K562 (cell line): ENCODE data around the gene NUAK1. TPM values are rescaled to one million over a fixed set of nuclear protein-coding genes. Genes with fewer than 3 reads are reported as not detected.

ENCODE experiments used
- ATAC-seq: fragments of 200-7000 bp; cut with Tn5 transposase; 3 replicates; pipeline ENCODE4 v1.9.1; 2020; ENCODE audit warnings: moderate library complexity
- BruUV-seq: library from RNA; stranded (reverse); fragments of 400-500 nt; replicated peaks from 2 replicates; lab custom pipeline; 2021; lab: Mats Ljungman, UMichigan
- CTCF ChIA-PET: fragments of 300-600 bp; formaldehyde crosslinking; extraction: SDS; loops from one replicate; lab custom pipeline; 2021; ENCODE audit warnings: low intra/inter-chr PET ratio; lab: Yijun Ruan, JAX
- POLR2A ChIA-PET: fragments of 300-600, 350-650 bp; sonication (Branson Sonifier 250); formaldehyde crosslinking; extraction: SDS; loops from one replicate; lab custom pipeline; 2021; ENCODE audit warnings: antibody characterized with exemption, inconsistent platforms; lab: Yijun Ruan, JAX
- DNase-seq, 4 experiments: peaks; one replicate each; pipeline versions ENCODE4 v3.0.0 to v3.0.0-alpha.2; 2011 to 2018; ENCODE audit warnings: low spot score in 3 of 4, mixed read lengths in 3 of 4; ENCODE audit errors: extremely low read depth in 1 of 4
- FAIRE-seq: peaks from 2 replicates; lab custom pipeline; 2011; peaks lifted over from hg19 to GRCh38; lab: Jason Lieb, UNC
- H2AFZ ChIP-seq: 2 replicates; pipeline ENCODE4 v1.6.0; 2011; ENCODE audit warnings: low read depth, low read length, control low read depth, inconsistent platforms
- H3K27ac ChIP-seq: fragments of 200-600 bp; 3 replicates; pipeline ENCODE4 v1.8.0; 2011; ENCODE audit warnings: low read depth, mild to moderate bottlenecking, control low read depth, inconsistent platforms, low read length, moderate library complexity, mixed read lengths; ENCODE audit errors: extremely low read depth
- H3K27me3 ChIP-seq, 2 experiments: fragments of 300-600 bp in 1 of 2; 2 replicates in 1 of 2; 3 replicates in 1 of 2; pipeline versions ENCODE4 v1.6.0 to v1.8.0; 2011; ENCODE audit warnings: inconsistent platforms in 2 of 2, low read length in 2 of 2, mild to moderate bottlenecking in 1 of 2, mixed read lengths in 1 of 2, moderate library complexity in 1 of 2; ENCODE audit not compliant: control insufficient read depth in 2 of 2, insufficient read depth in 2 of 2
- H3K36me3 ChIP-seq: fragments of 300-600 bp; 3 replicates; pipeline ENCODE4 v1.8.0; 2011; ENCODE audit warnings: mild to moderate bottlenecking, low read length, inconsistent platforms; ENCODE audit not compliant: control insufficient read depth, insufficient read depth
- H3K4me1 ChIP-seq, 2 experiments: fragments of 200-600 bp in 1 of 2; replicated peaks in 1 of 2; 2 replicates in 1 of 2; 3 replicates in 1 of 2; pipeline versions ENCODE4 v1.5.1 to v1.8.0; 2011; ENCODE audit warnings: inconsistent platforms in 2 of 2, low read length in 2 of 2, mild to moderate bottlenecking in 1 of 2, mixed read lengths in 1 of 2, moderate library complexity in 1 of 2; ENCODE audit not compliant: control insufficient read depth in 2 of 2, insufficient read depth in 2 of 2
- H3K4me2 ChIP-seq: 2 replicates; pipeline ENCODE4 v1.6.1; 2011; ENCODE audit warnings: low read length, control low read depth, inconsistent platforms, mixed read lengths; ENCODE audit not compliant: insufficient read depth
- H3K4me3 ChIP-seq: fragments of 200-600 bp; sonication (generic), shearing (Covaris generic); 2 replicates; pipeline ENCODE4 v1.5.1; 2016; ENCODE audit warnings: control low read depth, inconsistent platforms
- H3K79me2 ChIP-seq: fragments of 200-600 bp; 3 replicates; pipeline ENCODE4 v1.8.0; 2011; ENCODE audit warnings: low read length, inconsistent platforms; ENCODE audit not compliant: control insufficient read depth, insufficient read depth
- H3K9ac ChIP-seq, 2 experiments: 2 replicates each; pipeline versions ENCODE4 v1.6.0 to v1.6.1; 2011; ENCODE audit warnings: low read depth in 2 of 2, low read length in 2 of 2, control low read depth in 1 of 2, inconsistent platforms in 1 of 2, mild to moderate bottlenecking in 1 of 2, mixed read lengths in 1 of 2; ENCODE audit not compliant: insufficient read depth in 1 of 2
- H3K9me1 ChIP-seq: one replicate; pipeline ENCODE4 v1.6.0; 2011; ENCODE audit warnings: inconsistent platforms, mild to moderate bottlenecking, low read length, moderate library complexity; ENCODE audit not compliant: control insufficient read depth, insufficient read depth
- H3K9me3 ChIP-seq: replicated peaks from 2 replicates; pipeline ENCODE4 v1.5.1; 2011; ENCODE audit warnings: low read depth, low read length, inconsistent platforms; ENCODE audit not compliant: control insufficient read depth, insufficient read depth
- H4K20me1 ChIP-seq: replicated peaks from 2 replicates; pipeline ENCODE4 v1.6.1; 2011; ENCODE audit warnings: low read length, inconsistent platforms, mixed read lengths; ENCODE audit not compliant: control insufficient read depth, insufficient read depth
- IRF2 ChIP-seq: sonication (generic); formaldehyde crosslinking; IDR thresholded peaks from 2 replicates; pipeline ENCODE4 v1.8.1; 2022; ENCODE audit warnings: mild to moderate bottlenecking, missing genetic modification reagents
- NFRKB ChIP-seq: fragments of 450-650 bp; IDR thresholded peaks from 2 replicates; pipeline ENCODE4 v1.6.1; 2016; ENCODE audit warnings: low read depth
- RAD21 ChIP-seq, 2 experiments: fragments of 250-450 bp in 1 of 2; fragments of 450-650 bp in 1 of 2; sonication (Bioruptor Pico) in 1 of 2; formaldehyde crosslinking in 1 of 2; IDR thresholded peaks in 1 of 2; conservative IDR thresholded peaks in 1 of 2; 2 replicates each; pipeline versions ENCODE4 v1.4.0 to v1.8.0; 2020 to 2022; ENCODE audit warnings: mild to moderate bottlenecking in 2 of 2, moderate library complexity in 1 of 2
- WGBS: fragments of 100-300 bp; shearing (Covaris generic); methylation state at CpG from one replicate; pipeline ENCODE4 v1.1.6; 2016; ENCODE audit warnings: low coverage, mixed read lengths; ENCODE audit not compliant: insufficient coverage; ENCODE audit errors: missing lambda C conversion rate; 5-methylcytosine and 5-hydroxymethylcytosine counted together
- in situ Hi-C: fragments of 300-500 bp; cut with MboI; formaldehyde crosslinking; loops from 4 replicates; pipeline ENCODE4 v1.15.0; 2018; ENCODE audit warnings: inconsistent platforms, mixed read lengths
- intact Hi-C: fragments of 100-400 bp; cut with micrococcal nuclease; formaldehyde crosslinking; loops from 2 replicates; pipeline ENCODE4 v1.14.2; 2022
- polyA plus RNA-seq, 8 experiments: library from polyadenylated mRNA; depleted of rRNA in 4 of 8; stranded (reverse) in 5 of 8; unstranded in 3 of 8; fragments of >200 nt; fragmentation: Nextera tagmentation in 2 of 8; fragmentation: Illumina TruSeq in 1 of 8; extraction: Ambion mirVana in 2 of 8; extraction: Trizol in 1 of 8; gene quantifications; 2 replicates each; pipeline versions ENCODE4 v1.2.1 to v1.2.3, GENCODE V29; 2011 to 2014; ENCODE audit warnings: inconsistent platforms in 1 of 8, missing spikeins in 1 of 8
- total RNA-seq, 7 experiments: library from RNA; depleted of rRNA in 6 of 7; stranded (reverse); fragments of >200 nt in 6 of 7; fragmentation: Illumina TruSeq in 2 of 7; extraction: Trizol in 2 of 7; gene quantifications; 2 replicates each; pipeline versions ENCODE4 v1.2.1 to v1.2.3, GENCODE V29; 2011 to 2021; ENCODE audit warnings: low replicate concordance in 1 of 7
- TF ChIP-seq, protein P1 (sequence below), 3 experiments: IDR thresholded peaks in 2 of 3; conservative IDR thresholded peaks in 1 of 3; 2 replicates each; pipeline ENCODE4 v1.5.1; 2011 to 2012; ENCODE audit warnings: low read length in 3 of 3, mild to moderate bottlenecking in 3 of 3, control low read depth in 2 of 3, improper control_type of control experiment in 1 of 3, inconsistent platforms in 1 of 3, low read depth in 1 of 3, mixed read lengths in 1 of 3, moderate library complexity in 1 of 3; ENCODE audit not compliant: insufficient read depth in 2 of 3

Gene NUAK1
- total and polyA plus RNA-seq, 9 of the 15 experiments (the other 6 are each of a cell fraction or from before 2014, with no cell fraction given): 0.02 TPM; not detected in 8

- no peaks in the 10 kb centered on the region for H3K4me1 ChIP-seq
- peak; percentile 68; the same call in 2 of the 3 replicates for ATAC-seq
- intact Hi-C loops: loop anchor here (10.0 kb wide), 2 partner anchors 124 to 1944 kb away; no protein-coding TSS in a partner anchor
- H3K36me3 ChIP-seq: no peaks in the 10 kb centered on the region
- H3K9me3 ChIP-seq: no peaks in the 10 kb centered on the region
- H3K27me3 ChIP-seq: peaks cover 0 to 9% of the 10 kb centered on the region in 2 experiments; a peak in 1 of 5 replicates
- H3K4me2 ChIP-seq: no peak overlapping the region
- H2AFZ ChIP-seq: no peak overlapping the region
- CTCF ChIA-PET: interaction anchor here (0.9 kb wide), 1 partner anchor 728 kb away, joined by 3 read pairs; no protein-coding TSS in a partner anchor
- peaks cover 2% of the 10 kb centered on the region for H3K9me1 ChIP-seq
- no peaks in the 10 kb centered on the region for H3K79me2 ChIP-seq
- WGBS: 2% methylated on average over 10 of the region's 10 CpGs
- H3K27ac ChIP-seq: no peak overlapping the region
- peak in 2 of 4 experiments; percentile 25 to 28 for DNase-seq
- POLR2A ChIA-PET: interaction anchor here (0.5 to 1.2 kb wide), 2 partner anchors 14 to 37 kb away, joined by 3 to 5 read pairs; no protein-coding TSS in a partner anchor
- no peak overlapping the region for H3K9ac ChIP-seq
- in situ Hi-C loops: no loop called here
- H3K4me3 ChIP-seq: no peak overlapping the region
- peak; percentile 77 for FAIRE-seq
- TF ChIP-seq IRF2 (CRISPR knock-in tag) (no peak), RAD21 (CRISPR knock-in tag; conservative IDR thresholded peaks at IDR 0.05 in 1 of 2, IDR thresholded peaks at IDR 0.05 in 1 of 2) (peak; percentile 27 to 52), NFRKB (no peak)
- TF ChIP-seq, protein P1, sequence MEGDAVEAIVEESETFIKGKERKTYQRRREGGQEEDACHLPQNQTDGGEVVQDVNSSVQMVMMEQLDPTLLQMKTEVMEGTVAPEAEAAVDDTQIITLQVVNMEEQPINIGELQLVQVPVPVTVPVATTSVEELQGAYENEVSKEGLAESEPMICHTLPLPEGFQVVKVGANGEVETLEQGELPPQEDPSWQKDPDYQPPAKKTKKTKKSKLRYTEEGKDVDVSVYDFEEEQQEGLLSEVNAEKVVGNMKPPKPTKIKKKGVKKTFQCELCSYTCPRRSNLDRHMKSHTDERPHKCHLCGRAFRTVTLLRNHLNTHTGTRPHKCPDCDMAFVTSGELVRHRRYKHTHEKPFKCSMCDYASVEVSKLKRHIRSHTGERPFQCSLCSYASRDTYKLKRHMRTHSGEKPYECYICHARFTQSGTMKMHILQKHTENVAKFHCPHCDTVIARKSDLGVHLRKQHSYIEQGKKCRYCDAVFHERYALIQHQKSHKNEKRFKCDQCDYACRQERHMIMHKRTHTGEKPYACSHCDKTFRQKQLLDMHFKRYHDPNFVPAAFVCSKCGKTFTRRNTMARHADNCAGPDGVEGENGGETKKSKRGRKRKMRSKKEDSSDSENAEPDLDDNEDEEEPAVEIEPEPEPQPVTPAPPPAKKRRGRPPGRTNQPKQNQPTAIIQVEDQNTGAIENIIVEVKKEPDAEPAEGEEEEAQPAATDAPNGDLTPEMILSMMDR (IDR thresholded peaks at IDR 0.05 in 2 of 3, conservative IDR thresholded peaks at IDR 0.05 in 1 of 3; ENCODE audit: insufficient read depth in 2 of 3, low read depth in 1 of 3, low read length in 3 of 3): peak; percentile 28 to 57 (median 54)
- no peaks in the 10 kb centered on the region for H4K20me1 ChIP-seq
- no TSS peak for BruUV-seq
Measured at GRCh38 chr12:106149096-106149784, 10.5 kb upstream of the NUAK1 start.
